Measurements from ENCODE around the gene ZNF785. TPM values are rescaled to one million over a fixed set of nuclear protein-coding genes. Genes with fewer than 3 reads are reported as not detected.

ZNF785 gene
- total and polyA plus RNA-seq, 8 donors: 6.3 to 12.1 (median 8.1) TPM

GRCh38 chr16:30620169-30620568 is 34.7 kb upstream of the ZNF785 start:
- TF ChIP-seq, protein P1, sequence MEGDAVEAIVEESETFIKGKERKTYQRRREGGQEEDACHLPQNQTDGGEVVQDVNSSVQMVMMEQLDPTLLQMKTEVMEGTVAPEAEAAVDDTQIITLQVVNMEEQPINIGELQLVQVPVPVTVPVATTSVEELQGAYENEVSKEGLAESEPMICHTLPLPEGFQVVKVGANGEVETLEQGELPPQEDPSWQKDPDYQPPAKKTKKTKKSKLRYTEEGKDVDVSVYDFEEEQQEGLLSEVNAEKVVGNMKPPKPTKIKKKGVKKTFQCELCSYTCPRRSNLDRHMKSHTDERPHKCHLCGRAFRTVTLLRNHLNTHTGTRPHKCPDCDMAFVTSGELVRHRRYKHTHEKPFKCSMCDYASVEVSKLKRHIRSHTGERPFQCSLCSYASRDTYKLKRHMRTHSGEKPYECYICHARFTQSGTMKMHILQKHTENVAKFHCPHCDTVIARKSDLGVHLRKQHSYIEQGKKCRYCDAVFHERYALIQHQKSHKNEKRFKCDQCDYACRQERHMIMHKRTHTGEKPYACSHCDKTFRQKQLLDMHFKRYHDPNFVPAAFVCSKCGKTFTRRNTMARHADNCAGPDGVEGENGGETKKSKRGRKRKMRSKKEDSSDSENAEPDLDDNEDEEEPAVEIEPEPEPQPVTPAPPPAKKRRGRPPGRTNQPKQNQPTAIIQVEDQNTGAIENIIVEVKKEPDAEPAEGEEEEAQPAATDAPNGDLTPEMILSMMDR (IDR thresholded peaks at IDR 0.05): no peak
- H3K27ac ChIP-seq: no peak overlapping the region
- no peaks in the 10 kb centered on the region for H3K9me3 ChIP-seq
- H3K4me1 ChIP-seq: no peaks in the 10 kb centered on the region
- DNase-seq (no peak), ATAC-seq (no peak), FAIRE-seq (no peak)
- WGBS, 2 donors: 33 to 35% methylated on average over 3 of the region's 3 CpGs
- H3K27me3 ChIP-seq: no peaks in the 10 kb centered on the region
- intact Hi-C loops (cut with DNase I): loop anchor here in 1 of 3 donors (10.0 kb wide), 1 partner anchor 175 kb away; the partner anchor contains the start of gene SEPHS2
- no peaks in the 10 kb centered on the region for H3K36me3 ChIP-seq
- no peak overlapping the region for H3K4me3 ChIP-seq

DNA sequence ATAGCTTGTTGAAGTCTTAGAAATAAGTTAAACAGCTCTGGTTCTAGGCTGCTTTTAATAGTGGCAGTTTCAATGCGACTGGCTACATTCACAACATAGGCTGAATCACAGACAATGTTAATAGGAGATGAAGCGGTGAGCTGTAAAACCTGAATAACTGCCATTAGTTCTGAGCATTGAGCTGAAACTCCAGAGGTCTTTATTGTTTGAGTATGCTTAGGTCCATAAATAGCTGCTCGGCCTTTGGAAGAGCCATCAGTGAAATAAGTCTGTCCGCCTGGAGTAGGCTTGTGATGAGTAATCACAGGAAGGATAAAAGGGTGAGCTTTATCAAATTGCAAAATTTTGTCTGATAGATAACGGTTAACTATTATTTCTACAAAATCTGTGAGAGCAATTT is 34.1 kb upstream of the ZNF785 start:
- TF ChIP-seq, protein P1 (IDR thresholded peaks at IDR 0.05): no peak
- intact Hi-C loops (cut with DNase I): loop anchor here in 1 of 3 donors (10.0 kb wide), 1 partner anchor 175 kb away; the partner anchor contains the start of gene SEPHS2

GRCh38 chr16:30619202-30619601 is 33.7 kb upstream of the ZNF785 start:
- Histone ChIP-seq H3K4me3 (no peak overlapping the region), H3K4me1 (no peaks in the 10 kb centered on the region), H3K27me3 (no peaks in the 10 kb centered on the region), H3K27ac (no peak overlapping the region), H3K36me3 (no peaks in the 10 kb centered on the region), H3K9me3 (no peaks in the 10 kb centered on the region)
- no peak for FAIRE-seq
- no peak for ATAC-seq
- 83 to 88% methylated on average over 4 of the region's 4 CpGs for WGBS, 2 donors
- TF ChIP-seq, protein P1 (IDR thresholded peaks at IDR 0.05): no peak
- DNase-seq: no peak
- intact Hi-C loops (cut with DNase I): no loop called here

More for the DNA sequence above, 34.1 kb upstream of the ZNF785 start:
- DNase-seq (no peak), FAIRE-seq (no peak), ATAC-seq (no peak)
- Histone ChIP-seq H3K27ac (no peak overlapping the region), H3K4me1 (no peaks in the 10 kb centered on the region), H3K4me3 (no peak overlapping the region), H3K36me3 (no peaks in the 10 kb centered on the region), H3K9me3 (no peaks in the 10 kb centered on the region), H3K27me3 (no peaks in the 10 kb centered on the region)
- WGBS, 2 donors: 82 to 84% methylated on average over 5 of the region's 5 CpGs

DNA sequence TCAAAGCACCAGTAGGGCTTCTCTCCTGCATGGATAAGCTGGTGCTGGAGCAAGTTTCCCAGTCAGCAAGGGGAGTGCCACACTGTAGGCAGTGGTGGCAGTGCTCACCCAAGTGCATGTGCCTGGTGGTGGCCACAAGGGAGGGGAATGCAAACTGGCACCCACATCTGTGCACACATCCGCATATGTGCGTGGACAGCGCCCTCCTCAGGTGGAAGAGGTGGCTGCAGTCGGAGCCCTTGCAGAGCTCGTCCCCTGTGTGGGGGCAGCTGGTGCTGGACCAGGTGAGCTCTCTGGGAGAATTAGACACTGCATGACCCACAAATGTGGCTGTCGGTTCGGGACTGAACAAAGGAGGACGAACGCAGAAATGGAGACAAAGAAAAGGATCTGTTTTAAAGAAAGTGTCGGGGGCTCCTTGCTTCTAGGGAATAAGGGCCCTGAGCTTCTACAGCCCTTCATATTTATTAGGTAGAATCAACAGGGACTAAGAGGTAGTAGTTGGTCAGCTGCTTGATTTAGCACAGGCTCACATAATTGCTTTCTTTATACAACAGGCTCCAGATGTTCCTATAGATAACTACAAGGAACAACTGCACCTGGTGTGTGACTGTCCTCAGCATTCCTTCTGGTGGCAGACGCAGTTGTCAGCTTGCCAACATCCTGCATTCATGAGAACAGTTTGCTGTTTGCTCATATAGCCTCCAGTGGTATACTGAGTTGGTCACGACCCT is 30.0 kb upstream of the ZNF785 start:
- H3K36me3 ChIP-seq: no peaks in the 10 kb centered on the region
- peaks cover 0 to 3% (median 2%) of the 10 kb centered on the region in 3 donors for H3K4me1 ChIP-seq
- no peak overlapping the region for H3K4me3 ChIP-seq
- peak in 3 of 6 donors; percentile 42 to 75 (median 57) for DNase-seq
- WGBS, 2 donors: 40 to 49% methylated on average over 12 of the region's 12 CpGs
- ATAC-seq: peak in 3 of 4 donors; percentile 58 to 75 (median 59)
- no peak overlapping the region for H3K27ac ChIP-seq
- no peaks in the 10 kb centered on the region for H3K9me3 ChIP-seq
- no peak for FAIRE-seq
- TF ChIP-seq, protein P1 (IDR thresholded peaks at IDR 0.05): peak in 2 of 4 donors; percentile 25 to 29
- intact Hi-C loops (cut with DNase I): no loop called here
- H3K27me3 ChIP-seq: no peaks in the 10 kb centered on the region

Data from pancreas (tissue), 10 donors.